Right forelimb (tissue), 1 donor: ENCODE results near the gene H1-8.
A peak's percentile ranks its signal among the peaks of the same experiment; 100 is the strongest.

Experiments used
- DNase-seq: peaks from one replicate; pipeline ENCODE4 v3.0.0-alpha.2; 2018

The H1-8 gene

GRCh38 chr3:129575997-129576384 is 33.0 kb downstream of the H1-8 start:
- no peak for DNase-seq

GRCh38 chr3:129576514-129577352 is 33.8 kb downstream of the H1-8 start:
- no peak for DNase-seq

GRCh38 chr3:129577366-129577765 is 34.4 kb downstream of the H1-8 start:
- peak; percentile 78 for DNase-seq

- no peak for DNase-seq
Observed at GRCh38 chr3:129577925-129578786, 35.2 kb downstream of the H1-8 start.

DNA sequence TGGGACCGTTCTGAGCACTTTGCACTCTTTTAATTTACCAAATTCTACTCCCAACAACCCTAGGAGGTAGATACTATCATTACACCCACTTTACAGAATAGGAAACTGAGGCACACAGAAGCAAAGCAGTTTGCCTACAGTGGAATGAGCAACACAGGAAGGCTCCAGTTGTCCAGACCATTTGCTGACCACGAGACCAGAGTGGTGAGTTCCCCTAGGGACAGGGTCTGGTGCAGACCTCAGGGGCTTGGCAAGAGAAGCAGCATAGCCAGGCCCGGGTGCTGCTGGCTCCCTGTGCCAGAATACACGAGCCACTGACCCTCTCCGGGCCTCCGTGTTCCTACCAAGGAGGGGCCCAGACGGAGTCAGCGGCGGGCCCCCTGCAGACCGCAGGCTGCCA is 37.0 kb downstream of the H1-8 start:
- no peak for DNase-seq

GRCh38 chr3:129581623-129582022 is 38.6 kb downstream of the H1-8 start:
- no peak for DNase-seq

GRCh38 chr3:129582799-129583198 is 39.8 kb downstream of the H1-8 start:
- no peak for DNase-seq

GRCh38 chr3:129583289-129583688 is 40.3 kb downstream of the H1-8 start:
- no peak for DNase-seq

- DNase-seq = no peak
Observed at GRCh38 chr3:129584631-129585030, 41.7 kb downstream of the H1-8 start.

- no peak for DNase-seq
Observed at GRCh38 chr3:129585949-129586657, 43.1 kb downstream of the H1-8 start.

DNA sequence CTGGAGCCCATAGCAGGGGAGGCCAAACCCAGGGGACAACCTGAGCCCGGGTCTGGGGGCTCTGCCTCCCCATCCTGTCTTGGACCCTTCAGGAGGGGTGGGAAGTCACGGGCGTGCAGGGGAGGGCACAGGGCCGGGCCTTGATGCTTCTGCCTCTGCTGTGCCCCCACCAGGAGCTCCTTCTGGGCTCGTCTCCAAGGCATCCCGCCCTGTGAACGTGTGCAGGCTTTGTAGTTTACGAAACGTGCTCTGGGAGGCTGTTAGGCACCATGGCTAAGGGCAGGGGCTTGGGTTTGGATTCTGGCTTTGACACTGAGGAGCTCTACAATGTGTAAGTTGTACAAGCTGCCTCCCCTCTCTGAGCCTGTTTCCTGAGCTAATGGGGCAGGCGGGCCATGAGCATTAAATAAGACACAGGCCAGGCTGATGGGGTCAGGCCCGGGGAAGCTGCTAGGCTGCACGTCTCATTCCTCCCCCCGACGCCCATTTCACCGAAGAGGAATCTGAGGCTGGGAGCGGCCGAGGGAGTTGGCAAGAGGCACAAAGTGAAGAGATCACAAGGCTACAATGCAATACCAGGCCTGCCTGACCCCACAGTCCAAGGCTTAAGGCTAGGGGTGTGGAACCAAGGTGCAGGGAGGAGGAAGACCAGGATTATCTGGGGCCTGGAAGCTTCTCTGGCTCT is 43.9 kb downstream of the H1-8 start:
- no peak for DNase-seq

- DNase-seq = no peak
Observed at GRCh38 chr3:129587566-129588210, 44.7 kb downstream of the H1-8 start.

- no peak for DNase-seq
Observed at GRCh38 chr3:129590215-129590614, 47.2 kb downstream of the H1-8 start.

- no peak for DNase-seq
Observed at GRCh38 chr3:129591932-129592331, 49.0 kb downstream of the H1-8 start.

GRCh38 chr3:129592381-129593131 is 49.6 kb downstream of the H1-8 start:
- no peak for DNase-seq

GRCh38 chr3:129593230-129593594 is 50.2 kb downstream of the H1-8 start:
- DNase-seq = no peak

DNA sequence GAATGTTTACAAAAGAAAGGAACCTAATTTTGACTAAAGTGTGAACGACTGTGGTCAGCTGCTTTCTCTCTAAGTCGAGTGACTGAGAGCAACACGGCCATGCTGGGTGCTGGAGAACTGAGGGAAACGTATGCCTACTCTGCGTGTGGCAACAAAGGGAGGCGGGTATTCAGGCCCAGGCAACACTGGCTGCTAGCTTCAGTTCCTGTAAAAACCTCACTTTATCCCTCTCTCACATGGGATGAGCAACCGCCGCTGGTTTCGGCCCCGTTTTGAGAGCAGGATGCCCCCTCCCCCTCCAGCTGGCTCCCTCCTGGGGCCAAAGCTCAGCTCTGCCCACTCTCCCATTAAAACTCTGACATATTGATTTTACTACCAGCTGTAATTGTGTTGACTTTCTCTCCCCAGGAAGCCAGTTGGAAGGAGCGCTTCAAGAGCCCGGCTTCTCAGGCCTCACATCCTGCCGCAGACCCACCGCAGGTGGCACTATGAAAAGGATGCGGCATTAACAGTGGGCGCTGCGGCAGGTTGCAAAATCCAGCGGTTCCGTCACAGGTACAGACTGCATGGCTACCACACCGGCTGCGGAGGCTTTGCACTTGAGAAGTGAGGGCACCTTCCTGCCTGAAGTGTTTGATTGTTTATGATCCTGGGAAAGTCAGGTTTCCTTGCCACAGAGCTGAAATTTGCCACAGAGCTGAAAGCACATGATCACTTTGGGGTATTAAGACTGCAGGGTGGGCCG is 50.8 kb downstream of the H1-8 start:
- no peak for DNase-seq

- no peak for DNase-seq
Observed at GRCh38 chr3:129594409-129594808, 51.4 kb downstream of the H1-8 start.

DNA sequence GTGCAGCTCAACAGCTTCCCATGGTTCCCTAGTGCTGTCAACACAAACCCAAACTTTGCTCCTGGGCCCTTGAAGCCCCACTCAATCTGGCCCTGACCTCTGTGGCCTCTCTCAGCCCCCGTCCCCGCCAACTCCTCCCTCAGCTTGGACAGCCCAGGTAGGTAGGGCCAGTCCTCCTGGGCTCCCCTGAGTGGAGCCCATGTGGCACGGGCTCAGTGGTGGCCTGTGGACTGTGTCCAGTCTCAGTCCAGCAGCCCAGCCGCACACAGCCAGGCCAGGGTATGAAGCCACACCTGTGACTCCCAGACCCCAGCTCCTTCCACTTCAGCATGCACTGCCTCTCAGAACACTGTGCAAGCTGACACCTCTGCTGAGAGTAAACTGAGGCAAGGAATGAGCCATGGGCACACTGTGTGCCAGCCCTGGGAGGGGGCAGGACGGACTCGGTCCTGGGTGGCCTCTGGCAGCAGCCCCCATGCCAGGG is 52.0 kb downstream of the H1-8 start:
- DNase-seq = no peak

DNA sequence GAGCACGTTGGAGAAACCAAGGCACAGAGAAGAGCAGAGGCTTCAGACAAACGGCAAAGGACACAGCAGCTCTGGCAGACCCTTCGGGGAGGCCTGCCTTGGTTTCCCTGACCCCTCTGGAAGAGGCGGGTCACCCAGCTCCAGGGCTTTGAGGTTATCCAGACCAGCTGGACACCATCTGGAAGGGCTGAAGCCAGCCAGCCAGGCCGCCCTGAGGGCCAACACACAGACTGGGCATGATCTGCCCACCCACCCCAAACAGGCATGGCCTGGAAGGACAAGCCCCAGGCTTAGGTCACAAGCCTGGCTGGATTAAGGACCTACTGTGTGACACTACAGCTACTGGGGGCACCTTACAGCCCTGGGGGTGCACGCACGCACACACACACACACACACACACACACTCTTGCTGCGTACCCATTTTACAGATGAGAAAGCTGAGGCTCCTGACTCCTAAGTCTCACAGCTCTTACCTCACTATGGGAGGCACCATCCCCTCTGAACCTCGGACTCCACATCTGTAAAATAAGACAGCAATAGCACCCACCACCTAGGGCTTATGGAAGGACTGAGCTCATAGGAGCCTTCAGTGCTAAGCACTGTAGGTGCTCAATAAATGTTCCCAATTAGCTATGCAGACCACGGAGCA is 52.7 kb downstream of the H1-8 start:
- no peak for DNase-seq
